Small intestine (tissue), 7 donors: ENCODE results near the gene OTOP3. TPM values are rescaled to one million over a fixed set of nuclear protein-coding genes. Genes with fewer than 3 reads are reported as not detected.

ENCODE experiments used
- DNase-seq, 2 donors: peaks; one replicate each; pipeline versions ENCODE4 v3.0.0 to v3.0.0-alpha.2; 2013
- FAIRE-seq: peaks from 2 replicates; lab custom pipeline; 2012; peaks lifted over from hg19 to GRCh38; lab: Jason Lieb, UNC
- H3K27ac ChIP-seq, 3 donors: one replicate each; pipeline ENCODE4 v1.5.1; 2013; ENCODE audit warnings: low read length in 2 of 3, mild to moderate bottlenecking in 2 of 3, control low read depth in 1 of 3, inconsistent platforms in 1 of 3, low read depth in 1 of 3, moderate library complexity in 1 of 3
- H3K27me3 ChIP-seq, 3 donors: one replicate each; pipeline ENCODE4 v1.6.1; 2013; ENCODE audit warnings: low read length in 3 of 3, inconsistent platforms in 1 of 3; ENCODE audit not compliant: control insufficient read depth in 3 of 3, insufficient read depth in 3 of 3
- H3K36me3 ChIP-seq, 3 donors: one replicate each; pipeline ENCODE4 v1.6.1; 2013; ENCODE audit warnings: low read length in 3 of 3, inconsistent platforms in 1 of 3, low read depth in 1 of 3, mild to moderate bottlenecking in 1 of 3, moderate library complexity in 1 of 3; ENCODE audit not compliant: control insufficient read depth in 3 of 3, insufficient read depth in 2 of 3
- H3K4me1 ChIP-seq, 3 donors: one replicate each; pipeline ENCODE4 v1.6.1; 2013; ENCODE audit warnings: low read length in 2 of 3, inconsistent platforms in 1 of 3, low read depth in 1 of 3, mild to moderate bottlenecking in 1 of 3, moderate library complexity in 1 of 3; ENCODE audit not compliant: control insufficient read depth in 3 of 3, insufficient read depth in 2 of 3
- H3K4me3 ChIP-seq, 3 donors: one replicate each; pipeline ENCODE4 v1.5.1; 2013; ENCODE audit warnings: low read length in 3 of 3, control low read depth in 1 of 3, inconsistent platforms in 1 of 3, low read depth in 1 of 3, mild to moderate bottlenecking in 1 of 3, moderate library complexity in 1 of 3
- H3K9me3 ChIP-seq, 2 donors: one replicate each; pipeline ENCODE4 v1.6.1; 2013; ENCODE audit warnings: low read depth in 1 of 2, low read length in 1 of 2; ENCODE audit not compliant: control insufficient read depth in 2 of 2, insufficient read depth in 1 of 2
- WGBS, 3 donors: extraction: QIAGEN DNeasy Blood & Tissue Kit; methylation state at CpG; one replicate each; pipeline ENCODE4 v1.1.7; 2013; 5-methylcytosine and 5-hydroxymethylcytosine counted together
- polyA plus RNA-seq, 4 donors: library from polyadenylated mRNA; stranded (reverse) in 3 of 4; unstranded in 1 of 4; fragments of 200-250 nt in 3 of 4; fragments of 120-200 nt in 1 of 4; gene quantifications; one replicate each; pipeline versions ENCODE4 v1.2.1 to v1.2.3, GENCODE V29; 2013
- donor health status: healthy with polysubstance abuse.
- donor health status: control.
- donor health status: control.
- donor health status: Bipolar disorder and iron deficiency.
- donor health status: healthy.

OTOP3 gene
- polyA plus RNA-seq, 4 donors: 3.1 to 35.7 (median 19.1) TPM

- Histone ChIP-seq H3K27me3 (peaks cover 0 to 52% (median 28%) of the 10 kb centered on the region in 3 donors), H3K9me3 (no peaks in the 10 kb centered on the region), H3K27ac (no peak overlapping the region), H3K36me3 (peaks cover 0 to 32% (median 2%) of the 10 kb centered on the region in 3 donors), H3K4me1 (peaks cover 2 to 34% (median 4%) of the 10 kb centered on the region in 3 donors), H3K4me3 (no peak overlapping the region)
- no peak for FAIRE-seq
- WGBS, 3 donors: 37 to 46% (median 44%) methylated on average over 8 of the region's 8 CpGs
- DNase-seq: no peak
These were observed 3.8 kb downstream of the OTOP3 start for GRCh38 chr17:74939534-74939933.

DNA sequence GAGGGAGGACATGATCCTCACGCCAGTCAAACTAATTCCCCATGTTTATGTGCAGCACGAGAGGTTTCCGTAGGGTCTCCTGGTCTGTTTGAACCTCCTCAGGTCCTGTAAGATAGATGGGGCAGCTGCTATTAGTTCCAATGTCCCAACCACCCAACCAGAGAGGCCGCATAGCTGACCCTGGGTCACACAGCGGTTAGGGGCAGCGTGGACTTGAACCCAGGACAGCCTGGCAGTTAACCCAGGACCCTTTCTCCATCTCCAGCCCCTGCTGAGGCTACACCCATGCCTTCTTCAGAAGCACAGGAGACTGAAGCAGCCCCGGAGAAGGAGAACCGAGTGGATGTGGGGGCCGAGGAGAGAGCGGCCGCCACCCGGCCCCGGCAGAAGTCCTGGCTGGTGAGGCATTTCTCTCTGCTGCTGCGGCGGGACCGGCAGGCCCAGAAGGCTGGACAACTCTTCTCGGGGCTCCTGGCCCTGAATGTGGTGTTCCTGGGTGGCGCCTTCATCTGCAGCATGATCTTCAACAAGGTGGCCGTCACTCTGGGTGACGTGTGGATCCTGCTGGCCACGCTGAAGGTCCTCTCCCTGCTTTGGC is 5.5 kb downstream of the OTOP3 start:
- Histone ChIP-seq H3K9me3 (no peaks in the 10 kb centered on the region), H3K4me1 (peaks cover 2 to 25% (median 4%) of the 10 kb centered on the region in 3 donors), H3K36me3 (peaks cover 0 to 33% (median 2%) of the 10 kb centered on the region in 3 donors), H3K4me3 (no peak overlapping the region), H3K27ac (no peak overlapping the region), H3K27me3 (peaks cover 0 to 35% (median 20%) of the 10 kb centered on the region in 3 donors)
- WGBS, 3 donors: 78 to 82% (median 79%) methylated on average over 17 to 21 of the region's 21 CpGs
- no peak for DNase-seq
- no peak for FAIRE-seq

GRCh38 chr17:74943808-74944522 is 8.3 kb downstream of the OTOP3 start:
- no peak overlapping the region for H3K27ac ChIP-seq
- peaks cover 0 to 52% (median 2%) of the 10 kb centered on the region in 3 donors for H3K36me3 ChIP-seq
- DNase-seq (peak in 1 of 2 donors; percentile 60), FAIRE-seq (no peak)
- peaks cover 0 to 9% (median 4%) of the 10 kb centered on the region in 3 donors for H3K4me1 ChIP-seq
- H3K4me3 ChIP-seq: no peak overlapping the region
- peaks cover 0 to 26% (median 5%) of the 10 kb centered on the region in 3 donors for H3K27me3 ChIP-seq
- H3K9me3 ChIP-seq: no peaks in the 10 kb centered on the region
- 28 to 49% (median 41%) methylated on average over 13 of the region's 13 CpGs for WGBS, 3 donors

- FAIRE-seq (no peak), DNase-seq (no peak)
- Histone ChIP-seq H3K27me3 (peaks cover 0 to 24% (median 5%) of the 10 kb centered on the region in 3 donors), H3K4me1 (peaks cover 0 to 6% (median 0%) of the 10 kb centered on the region in 3 donors), H3K9me3 (no peaks in the 10 kb centered on the region), H3K4me3 (no peak overlapping the region), H3K27ac (no peak overlapping the region), H3K36me3 (peaks cover 0 to 59% (median 4%) of the 10 kb centered on the region in 3 donors)
- WGBS, 3 donors: 35 to 43% (median 42%) methylated on average over 6 of the region's 6 CpGs
These were observed 9.8 kb downstream of the OTOP3 start for GRCh38 chr17:74945543-74945942.

- 83 to 91% (median 88%) methylated on average over 14 of the region's 14 CpGs for WGBS, 3 donors
- Histone ChIP-seq H3K4me3 (no peak overlapping the region), H3K27ac (no peak overlapping the region), H3K4me1 (peaks cover 0 to 17% (median 6%) of the 10 kb centered on the region in 3 donors), H3K36me3 (peaks cover 0 to 61% (median 4%) of the 10 kb centered on the region in 3 donors), H3K9me3 (no peaks in the 10 kb centered on the region), H3K27me3 (peaks cover 0 to 17% (median 5%) of the 10 kb centered on the region in 3 donors)
- DNase-seq: no peak
- no peak for FAIRE-seq
These were observed 10.9 kb downstream of the OTOP3 start for GRCh38 chr17:74946641-74947040.

DNA sequence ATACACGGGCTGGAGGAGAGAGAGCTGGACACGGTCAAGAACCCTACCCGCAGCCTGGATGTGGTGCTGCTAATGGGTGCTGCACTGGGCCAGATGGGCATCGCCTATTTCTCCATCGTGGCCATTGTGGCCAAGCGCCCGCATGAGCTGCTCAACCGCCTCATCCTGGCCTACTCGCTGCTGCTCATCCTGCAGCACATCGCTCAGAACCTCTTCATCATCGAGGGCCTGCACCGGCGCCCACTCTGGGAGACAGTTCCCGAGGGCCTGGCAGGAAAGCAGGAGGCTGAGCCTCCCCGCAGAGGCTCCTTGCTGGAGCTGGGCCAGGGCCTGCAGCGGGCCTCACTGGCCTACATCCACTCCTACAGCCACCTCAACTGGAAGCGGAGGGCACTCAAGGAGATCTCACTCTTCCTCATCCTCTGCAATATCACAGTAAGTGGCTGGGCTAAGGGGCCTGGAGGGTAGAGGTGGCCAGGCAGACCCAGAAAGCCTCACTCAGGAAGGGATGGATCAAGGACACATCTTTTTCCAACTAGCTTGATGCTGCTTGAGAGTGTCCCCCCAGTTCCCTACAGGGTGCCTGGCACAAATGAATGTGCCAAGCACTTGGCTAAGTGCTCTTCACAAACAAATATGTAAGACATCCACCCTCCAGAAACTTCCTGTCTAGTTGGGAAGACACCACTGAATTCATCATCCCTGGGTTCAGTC is 11.5 kb downstream of the OTOP3 start:
- H3K9me3 ChIP-seq: no peaks in the 10 kb centered on the region
- DNase-seq (no peak), FAIRE-seq (no peak)
- H3K27ac ChIP-seq: no peak overlapping the region
- peaks cover 0 to 61% (median 2%) of the 10 kb centered on the region in 3 donors for H3K36me3 ChIP-seq
- H3K27me3 ChIP-seq: peaks cover 0 to 17% (median 2%) of the 10 kb centered on the region in 3 donors
- 89 to 93% (median 91%) methylated on average over 17 of the region's 17 CpGs for WGBS, 3 donors
- no peak overlapping the region for H3K4me3 ChIP-seq
- H3K4me1 ChIP-seq: peaks cover 0 to 19% (median 11%) of the 10 kb centered on the region in 3 donors

GRCh38 chr17:74949455-74950115 is 13.9 kb downstream of the OTOP3 start:
- no peak for FAIRE-seq

More at GRCh38 chr17:74949455-74950115, 13.9 kb downstream of the OTOP3 start:
- DNase-seq: no peak
- H3K36me3 ChIP-seq: peaks cover 0 to 70% (median 2%) of the 10 kb centered on the region in 3 donors
- H3K4me1 ChIP-seq: peaks cover 0 to 36% (median 12%) of the 10 kb centered on the region in 3 donors
- peaks cover 0 to 4% (median 0%) of the 10 kb centered on the region in 3 donors for H3K27me3 ChIP-seq
- H3K4me3 ChIP-seq: no peak overlapping the region
- peak overlapping the region in 1 of 3 donors; percentile 69 for H3K27ac ChIP-seq
- WGBS, 3 donors: 30 to 48% (median 34%) methylated on average over 12 of the region's 12 CpGs
- H3K9me3 ChIP-seq: no peaks in the 10 kb centered on the region
